Stimulated activated effector memory CD8-positive, alpha-beta T cell treated with anti-CD3 and anti-CD28 coated beads, Interleukin-12 subunit alpha, Interleukin-12 subunit beta, amount 100 ng/mL, for 72 hours (primary cell): ENCODE data around the gene STEAP4.

Experiments
- ATAC-seq: fragments of 150-1000 bp; cut with Tn5 transposase; 2 replicates; pipeline ENCODE4 v1.10.0; 2021
- DNase-seq, 2 donors: peaks; one replicate each; pipeline ENCODE4 v3.0.0; 2021 to 2022; ENCODE audit warnings: low spot score in 2 of 2
- H3K27ac Mint-ChIP-seq: one replicate; pipeline ENCODE4 v1.8.0; 2022; ENCODE audit warnings: mild to moderate bottlenecking, mixed read lengths
- H3K36me3 Mint-ChIP-seq: one replicate; pipeline ENCODE4 v1.8.0; 2022; ENCODE audit warnings: mild to moderate bottlenecking, mixed read lengths
- H3K4me1 Mint-ChIP-seq: one replicate; pipeline ENCODE4 v1.8.0; 2022; ENCODE audit warnings: mixed read lengths
- H3K4me3 Mint-ChIP-seq: one replicate; pipeline ENCODE4 v1.8.0; 2022; ENCODE audit warnings: mild to moderate bottlenecking, mixed read lengths
- H3K9me3 Mint-ChIP-seq: one replicate; pipeline ENCODE4 v1.8.0; 2022; ENCODE audit warnings: mixed read lengths

The STEAP4 gene

DNA sequence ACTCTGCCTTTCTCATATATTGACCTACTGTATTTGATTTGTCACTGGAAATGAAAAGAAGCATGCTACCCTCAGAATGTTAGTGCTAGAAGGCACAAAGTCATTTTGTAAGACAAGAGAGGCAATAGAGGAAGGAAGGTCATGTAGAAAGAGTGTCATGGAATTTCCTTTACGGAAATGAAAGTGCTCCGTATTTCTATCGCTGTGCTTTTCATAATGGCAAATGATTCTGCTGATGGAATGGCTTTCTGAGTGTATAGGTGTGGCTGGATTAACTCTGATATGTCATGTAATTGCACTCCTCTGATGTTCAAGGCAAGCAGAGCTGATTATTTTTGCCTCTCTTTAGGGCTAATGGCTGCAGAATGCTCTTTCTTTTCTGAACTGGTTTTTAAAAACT lies 15.5 kb upstream of the STEAP4 start:
- no peak for DNase-seq
- no peak for ATAC-seq
- H3K9me3 Mint-ChIP-seq, result no peaks in the 10 kb centered on the region

DNA sequence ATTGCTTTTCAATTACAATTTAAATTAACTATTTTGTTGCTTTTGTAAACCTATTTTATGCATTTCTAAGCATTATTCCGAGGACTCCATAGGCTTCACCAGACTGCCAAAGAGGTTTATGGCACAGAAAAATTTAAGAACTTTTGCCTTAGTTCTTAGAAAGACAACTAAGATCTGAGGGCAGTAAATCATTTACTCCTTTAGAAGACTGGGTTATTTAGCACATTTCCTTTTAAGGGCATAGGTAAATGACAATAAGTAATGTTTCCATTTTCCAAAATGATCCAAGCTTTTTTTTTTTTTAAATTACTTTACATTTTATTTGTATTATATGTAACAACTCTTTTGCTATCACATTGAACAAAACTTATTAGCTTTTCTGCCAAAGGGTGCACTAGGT lies 15.0 kb upstream of the STEAP4 start:
- Mint-ChIP-seq H3K4me1 (no peaks in the 10 kb centered on the region), H3K9me3 (no peaks in the 10 kb centered on the region), H3K36me3 (no peaks in the 10 kb centered on the region), H3K4me3 (no peak overlapping the region), H3K27ac (no peak overlapping the region)
- no peak for ATAC-seq
- no peak for DNase-seq

More for the DNA sequence above, 15.5 kb upstream of the STEAP4 start:
- H3K4me1 Mint-ChIP-seq, result no peaks in the 10 kb centered on the region
- no peak overlapping the region for H3K27ac Mint-ChIP-seq
- H3K36me3 Mint-ChIP-seq, result no peaks in the 10 kb centered on the region
- no peak overlapping the region for H3K4me3 Mint-ChIP-seq

DNA sequence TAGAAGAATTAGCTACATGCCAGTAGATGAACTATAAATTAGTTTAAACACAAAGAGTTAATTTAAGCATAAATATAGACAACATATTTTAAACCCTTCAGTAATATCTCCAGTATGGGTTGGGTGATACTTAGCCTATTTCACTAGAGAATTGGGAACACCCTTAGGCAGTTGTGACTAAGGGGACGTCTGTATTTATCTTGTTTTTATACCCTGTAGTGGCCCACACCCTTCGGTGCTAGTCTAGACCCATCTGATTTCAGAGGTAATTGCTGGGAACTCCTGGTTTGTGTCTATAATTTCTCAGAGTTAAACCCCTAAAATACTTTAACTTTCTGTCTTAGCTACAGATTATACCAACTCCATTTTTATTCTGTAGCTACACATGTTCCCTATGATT lies 11.5 kb upstream of the STEAP4 start:
- DNase-seq, result no peak
- no peaks in the 10 kb centered on the region for H3K36me3 Mint-ChIP-seq
- H3K9me3 Mint-ChIP-seq, result no peaks in the 10 kb centered on the region
- no peaks in the 10 kb centered on the region for H3K4me1 Mint-ChIP-seq
- no peak for ATAC-seq
- no peak overlapping the region for H3K27ac Mint-ChIP-seq
- H3K4me3 Mint-ChIP-seq, result no peak overlapping the region

DNA sequence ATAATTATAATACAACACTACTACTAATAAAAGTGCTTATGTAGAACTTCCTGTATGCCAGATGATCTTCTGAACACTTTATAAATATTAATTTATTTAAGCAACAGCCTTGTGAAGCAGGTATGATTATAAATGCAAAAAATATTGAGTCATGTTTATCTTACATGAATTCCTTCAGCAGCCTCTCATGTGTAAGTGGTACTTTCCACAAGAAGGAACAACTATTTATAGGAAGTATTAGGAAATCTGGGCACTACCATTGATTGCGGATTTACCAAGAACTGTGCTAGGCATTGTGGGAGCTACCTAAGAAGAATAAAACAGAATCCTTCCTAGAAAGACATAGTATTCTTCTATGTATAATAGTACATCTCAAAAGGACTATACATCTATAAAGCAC lies 10.7 kb upstream of the STEAP4 start:
- ATAC-seq, result no peak
- DNase-seq, result no peak
- no peak overlapping the region for H3K4me3 Mint-ChIP-seq
- no peak overlapping the region for H3K27ac Mint-ChIP-seq
- no peaks in the 10 kb centered on the region for H3K9me3 Mint-ChIP-seq
- H3K4me1 Mint-ChIP-seq, result no peaks in the 10 kb centered on the region
- no peaks in the 10 kb centered on the region for H3K36me3 Mint-ChIP-seq

DNA sequence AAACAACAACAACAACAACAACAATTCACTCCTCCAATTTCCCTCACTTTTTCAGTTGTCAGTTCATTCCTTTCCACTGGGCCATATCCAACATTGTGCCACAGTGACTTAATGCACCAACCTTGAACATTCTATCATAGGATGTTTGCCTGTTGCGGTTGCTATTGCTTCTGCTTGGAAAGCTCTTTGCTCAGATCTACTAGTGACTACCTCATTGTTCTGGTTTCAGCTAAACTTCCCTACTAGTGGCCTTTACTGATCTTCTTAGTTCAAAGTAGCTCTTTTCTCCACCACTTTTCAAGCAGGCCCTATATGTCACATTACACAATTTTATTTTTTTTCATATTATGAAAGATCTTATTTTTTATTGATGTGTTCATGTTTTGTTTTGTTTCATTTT lies 9.8 kb upstream of the STEAP4 start:
- ATAC-seq (no peak), DNase-seq (no peak)
- Mint-ChIP-seq H3K27ac (no peak overlapping the region), H3K36me3 (no peaks in the 10 kb centered on the region), H3K9me3 (no peaks in the 10 kb centered on the region), H3K4me1 (no peaks in the 10 kb centered on the region), H3K4me3 (no peak overlapping the region)

DNA sequence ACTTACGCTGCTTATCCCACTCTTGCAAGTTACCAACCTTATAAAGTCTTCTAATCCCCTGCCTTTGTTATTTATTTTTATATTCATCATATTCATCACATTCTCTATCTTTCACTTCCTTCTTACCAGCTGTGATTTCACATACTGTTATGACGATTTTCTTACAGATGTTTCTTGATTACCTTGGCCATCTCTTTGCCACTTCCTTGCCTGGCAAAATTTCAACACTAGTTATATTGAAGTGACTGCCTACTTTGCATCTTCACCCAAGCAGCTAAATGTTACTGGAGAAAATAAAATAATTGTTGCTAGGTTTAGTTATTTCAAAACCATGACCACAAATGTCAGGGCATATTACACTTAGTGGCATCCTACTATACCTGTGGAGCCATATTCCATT lies 8.8 kb upstream of the STEAP4 start:
- Mint-ChIP-seq H3K9me3 (no peaks in the 10 kb centered on the region), H3K4me3 (no peak overlapping the region), H3K36me3 (no peaks in the 10 kb centered on the region), H3K27ac (no peak overlapping the region), H3K4me1 (no peaks in the 10 kb centered on the region)
- DNase-seq (no peak), ATAC-seq (no peak)

DNA sequence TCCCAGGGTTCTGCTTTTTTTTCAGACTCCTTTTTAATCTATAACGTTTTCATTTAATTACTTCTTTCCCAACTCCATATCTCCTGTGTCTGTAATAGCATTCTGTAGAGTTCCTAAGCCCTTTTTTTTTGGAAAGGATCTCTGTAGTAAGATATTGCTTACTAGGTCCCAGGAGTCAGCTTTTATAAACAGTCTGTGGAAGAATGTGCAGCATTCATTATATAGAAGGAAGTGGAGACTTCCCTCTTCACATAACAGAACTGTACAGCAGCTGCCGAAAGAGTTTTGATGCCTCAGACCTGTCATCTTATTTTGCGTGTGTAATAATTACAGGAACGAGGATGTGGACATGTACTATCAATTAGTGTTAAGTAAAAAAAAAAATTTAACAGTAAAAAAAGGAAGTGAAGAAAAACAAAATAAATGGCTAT lies 7.4 kb upstream of the STEAP4 start:
- ATAC-seq, result no peak
- no peak overlapping the region for H3K27ac Mint-ChIP-seq

DNA sequence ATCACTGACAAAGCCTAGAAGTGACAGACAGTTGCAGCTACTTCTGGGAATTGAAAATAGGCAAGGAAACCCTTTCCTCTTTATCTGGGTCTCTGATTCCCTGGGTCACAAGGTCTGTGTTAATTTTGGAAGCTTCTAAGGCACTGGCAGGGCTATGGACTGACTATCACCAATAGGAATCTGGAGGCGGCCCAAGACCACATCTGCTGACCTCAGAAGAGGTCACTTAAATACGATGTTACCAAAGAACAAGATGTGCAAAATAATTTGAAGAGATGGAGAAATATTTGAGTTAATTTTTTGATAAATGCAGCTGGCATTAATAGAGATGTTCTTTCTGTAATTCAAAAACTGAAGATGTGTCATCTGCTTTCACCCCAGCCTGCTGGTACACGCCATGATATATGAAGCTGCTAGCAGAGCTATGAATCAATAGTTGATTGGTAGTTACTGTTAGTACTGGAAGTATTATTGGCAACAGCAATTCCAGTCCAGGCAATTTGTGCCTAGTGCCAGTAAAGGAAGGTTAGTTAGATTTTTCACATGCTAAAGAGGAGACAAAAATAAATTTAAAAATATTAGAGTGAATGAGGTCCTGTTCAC lies 5.5 kb upstream of the STEAP4 start:
- ATAC-seq (no peak), DNase-seq (no peak)
- Mint-ChIP-seq H3K4me1 (no peaks in the 10 kb centered on the region), H3K4me3 (no peak overlapping the region), H3K9me3 (no peaks in the 10 kb centered on the region), H3K36me3 (no peaks in the 10 kb centered on the region), H3K27ac (no peak overlapping the region)

More for the DNA sequence above, 7.4 kb upstream of the STEAP4 start:
- Mint-ChIP-seq H3K4me3 (no peak overlapping the region), H3K9me3 (no peaks in the 10 kb centered on the region), H3K36me3 (no peaks in the 10 kb centered on the region), H3K4me1 (no peaks in the 10 kb centered on the region)
- no peak for DNase-seq

DNA sequence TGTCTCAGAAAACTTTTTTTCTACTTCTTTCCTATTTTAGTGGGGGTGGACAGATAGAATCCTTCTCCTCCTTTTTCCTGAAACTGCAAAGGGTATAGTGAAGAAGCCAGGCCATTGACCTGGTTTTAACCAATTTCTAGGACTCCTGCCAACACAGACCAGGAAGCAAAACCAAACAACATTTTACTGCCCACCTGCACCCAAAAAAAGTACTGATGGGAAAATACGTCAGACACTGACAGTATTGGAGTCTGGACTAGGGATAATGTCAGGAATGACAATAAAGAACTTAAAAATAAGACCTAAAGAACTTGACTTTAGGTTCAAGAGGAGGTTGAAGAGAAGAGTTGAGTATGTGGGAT lies 5.0 kb upstream of the STEAP4 start:
- no peaks in the 10 kb centered on the region for H3K36me3 Mint-ChIP-seq
- H3K4me3 Mint-ChIP-seq, result no peak overlapping the region
- no peaks in the 10 kb centered on the region for H3K9me3 Mint-ChIP-seq
- no peak overlapping the region for H3K27ac Mint-ChIP-seq
- H3K4me1 Mint-ChIP-seq, result peaks cover 2% of the 10 kb centered on the region
- ATAC-seq (no peak), DNase-seq (no peak)

DNA sequence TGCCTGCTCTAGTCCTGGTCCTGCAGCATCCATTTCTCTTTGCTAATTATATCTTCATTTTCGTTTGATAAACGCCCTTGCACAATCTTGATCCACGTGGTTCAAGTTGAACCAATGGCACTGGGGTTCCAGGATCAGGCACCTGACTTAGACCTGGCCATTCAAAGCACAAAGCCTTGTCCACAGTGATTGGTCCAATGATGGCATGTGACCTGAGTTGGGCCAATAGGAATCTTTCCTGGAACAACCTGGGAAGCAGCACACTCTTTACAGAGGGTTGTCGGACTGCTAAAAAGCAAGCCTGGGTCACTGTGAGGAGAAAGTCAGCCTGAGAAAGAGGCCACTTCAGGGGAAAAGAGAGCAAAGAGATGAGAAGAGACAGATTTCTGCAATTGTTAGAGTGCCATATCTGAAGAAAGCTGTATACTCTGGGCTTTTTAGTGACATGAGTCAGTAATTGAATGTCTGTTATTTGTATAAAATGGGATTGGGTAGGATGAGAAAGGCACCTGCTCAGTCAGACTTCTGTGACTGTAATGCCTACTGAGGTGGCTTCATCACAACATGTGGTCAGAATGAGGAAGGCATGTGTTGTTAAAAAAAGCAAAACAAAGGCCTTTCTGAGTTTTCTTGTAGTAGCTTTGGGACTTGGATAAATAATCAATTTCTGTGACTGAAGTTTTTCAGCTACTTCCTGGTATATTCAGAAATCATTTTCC lies 4.4 kb upstream of the STEAP4 start:
- Mint-ChIP-seq H3K4me3 (no peak overlapping the region), H3K9me3 (no peaks in the 10 kb centered on the region), H3K27ac (no peak overlapping the region), H3K4me1 (peaks cover 6% of the 10 kb centered on the region), H3K36me3 (no peaks in the 10 kb centered on the region)
- DNase-seq (no peak), ATAC-seq (no peak)

DNA sequence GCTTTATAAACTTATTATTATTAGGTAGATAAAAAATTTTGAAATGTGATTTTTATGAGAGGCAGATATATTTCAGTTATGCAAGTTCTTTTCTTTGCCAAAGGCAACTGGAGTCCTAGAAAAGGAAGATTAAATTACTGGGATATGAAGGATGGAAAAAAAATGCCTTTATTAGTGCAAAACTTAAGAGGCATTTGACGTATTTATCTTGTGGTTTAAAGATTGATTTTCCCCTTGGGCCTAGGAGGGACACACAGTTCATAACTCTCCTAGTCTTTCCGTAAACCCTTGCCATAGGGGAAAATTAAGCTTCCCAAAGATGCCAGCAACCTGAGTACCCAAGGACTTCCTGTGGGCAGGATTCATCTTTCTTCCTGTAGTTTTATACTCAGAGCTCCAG lies 3.1 kb upstream of the STEAP4 start:
- H3K36me3 Mint-ChIP-seq, result no peaks in the 10 kb centered on the region
- H3K27ac Mint-ChIP-seq, result no peak overlapping the region
- DNase-seq (no peak), ATAC-seq (no peak)
- no peaks in the 10 kb centered on the region for H3K9me3 Mint-ChIP-seq
- H3K4me3 Mint-ChIP-seq, result no peak overlapping the region
- peaks cover 6% of the 10 kb centered on the region for H3K4me1 Mint-ChIP-seq

DNA sequence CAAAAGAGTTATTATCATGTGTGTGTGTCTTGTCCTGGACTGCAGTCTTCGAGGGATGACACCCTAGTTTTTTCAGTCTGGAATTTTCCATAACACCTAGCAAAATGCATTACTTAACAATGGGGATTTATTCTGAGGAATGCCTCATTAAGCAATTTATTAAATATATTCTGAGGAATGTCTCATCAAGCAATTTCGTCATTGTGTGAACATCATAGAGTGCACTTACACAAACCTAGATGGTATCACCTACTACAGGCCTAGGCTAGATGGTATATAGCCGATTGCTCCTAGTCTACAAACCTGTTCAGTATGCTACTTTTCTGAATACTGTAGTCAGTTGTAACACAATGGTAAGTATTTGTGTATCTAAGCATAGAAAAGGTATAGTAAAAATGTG lies 1.1 kb upstream of the STEAP4 start:
- Mint-ChIP-seq H3K4me1 (peaks cover 6% of the 10 kb centered on the region), H3K9me3 (no peaks in the 10 kb centered on the region), H3K36me3 (no peaks in the 10 kb centered on the region), H3K27ac (no peak overlapping the region), H3K4me3 (no peak overlapping the region)
- ATAC-seq (no peak), DNase-seq (no peak)

DNA sequence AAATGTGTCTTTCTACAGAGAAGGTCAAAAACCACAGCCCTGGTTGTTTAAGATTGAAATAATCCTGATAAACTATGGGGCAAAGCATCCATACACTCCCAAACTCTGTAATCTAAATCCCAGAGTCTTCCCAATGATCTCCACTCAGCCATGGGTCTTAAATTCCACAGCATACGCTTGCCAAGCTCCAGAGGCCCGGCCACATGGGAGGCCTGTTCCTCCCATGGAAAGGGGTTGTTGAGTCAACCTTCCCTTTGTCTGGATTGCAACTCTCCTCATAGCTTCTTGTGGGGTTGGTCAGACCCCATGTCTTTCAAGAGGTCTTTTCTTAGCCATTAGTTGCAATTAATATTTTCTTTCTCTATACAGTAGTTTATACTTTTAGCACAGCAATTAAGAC lies 718 bp upstream of the STEAP4 start:
- H3K4me1 Mint-ChIP-seq, result peaks cover 6% of the 10 kb centered on the region
- H3K4me3 Mint-ChIP-seq, result no peak overlapping the region
- H3K9me3 Mint-ChIP-seq, result no peaks in the 10 kb centered on the region
- H3K27ac Mint-ChIP-seq, result no peak overlapping the region
- no peak for ATAC-seq
- no peak for DNase-seq
- no peaks in the 10 kb centered on the region for H3K36me3 Mint-ChIP-seq

DNA sequence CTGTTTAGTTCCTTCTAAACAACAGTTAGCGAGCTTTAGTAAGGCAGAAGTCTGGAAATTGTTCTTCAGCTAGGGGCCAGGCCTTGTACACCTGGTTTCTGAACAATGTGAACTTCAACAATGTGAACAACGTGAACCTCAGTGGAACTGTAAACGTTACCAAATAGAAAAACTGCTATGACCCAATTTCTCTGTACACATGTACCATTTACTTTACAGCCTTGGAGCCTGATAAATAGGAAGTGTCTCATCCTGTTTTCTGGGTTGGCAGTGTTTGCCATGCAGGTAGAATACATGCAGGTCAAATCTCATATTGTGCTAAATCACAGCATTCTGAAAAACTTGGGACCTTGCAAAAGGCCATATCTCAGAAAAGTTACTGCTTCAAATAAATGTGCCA lies 1.6 kb downstream of the STEAP4 start:
- H3K27ac Mint-ChIP-seq, result no peak overlapping the region
- no peak overlapping the region for H3K4me3 Mint-ChIP-seq
- ATAC-seq, result no peak
- H3K4me1 Mint-ChIP-seq, result peaks cover 6% of the 10 kb centered on the region
- DNase-seq, result no peak
- no peaks in the 10 kb centered on the region for H3K9me3 Mint-ChIP-seq
- H3K36me3 Mint-ChIP-seq, result no peaks in the 10 kb centered on the region

DNA sequence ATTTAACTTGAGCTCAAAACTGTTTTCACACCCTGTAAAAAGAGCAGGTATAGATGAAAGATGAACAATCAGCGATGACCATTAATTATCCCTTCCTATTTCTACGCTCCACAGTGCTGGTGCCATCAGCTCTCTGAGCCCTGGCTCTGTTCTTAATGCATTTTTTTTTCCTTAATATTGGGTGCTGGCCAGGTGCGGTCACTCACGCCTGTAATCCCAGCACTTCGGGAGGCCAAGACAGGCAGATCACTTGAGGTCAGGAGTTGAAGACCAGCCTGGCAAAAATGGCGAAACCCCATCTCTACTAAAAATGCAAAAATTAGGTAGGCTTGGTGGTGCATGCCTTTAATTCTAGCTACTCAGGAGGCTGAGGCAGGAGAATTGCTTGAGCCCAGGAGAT lies 4.2 kb downstream of the STEAP4 start:
- no peaks in the 10 kb centered on the region for H3K9me3 Mint-ChIP-seq
- H3K4me1 Mint-ChIP-seq, result peaks cover 6% of the 10 kb centered on the region
- no peak overlapping the region for H3K4me3 Mint-ChIP-seq
- no peak for DNase-seq
- no peaks in the 10 kb centered on the region for H3K36me3 Mint-ChIP-seq
- no peak overlapping the region for H3K27ac Mint-ChIP-seq
- ATAC-seq, result no peak

DNA sequence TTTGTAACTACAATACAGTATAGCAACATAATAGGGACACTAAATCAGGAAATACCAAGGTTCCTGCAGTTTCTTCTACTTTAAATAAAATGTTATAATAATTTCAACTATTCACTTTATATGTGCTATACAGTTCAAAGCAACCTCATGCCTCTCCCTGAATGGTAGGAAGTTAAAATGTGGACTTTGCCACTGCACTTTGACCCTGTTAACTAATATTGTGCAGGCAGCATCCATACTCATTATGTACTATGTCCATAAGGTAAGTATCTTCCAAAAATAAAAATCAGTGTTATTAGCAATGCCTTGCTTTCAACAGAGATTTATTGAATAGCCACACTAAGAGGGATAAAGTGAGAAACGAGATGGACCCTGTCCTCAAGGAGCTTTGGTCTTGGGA lies 4.8 kb downstream of the STEAP4 start:
- Mint-ChIP-seq H3K27ac (no peak overlapping the region), H3K4me3 (no peak overlapping the region), H3K36me3 (no peaks in the 10 kb centered on the region), H3K9me3 (no peaks in the 10 kb centered on the region), H3K4me1 (peaks cover 6% of the 10 kb centered on the region)
- DNase-seq, result no peak
- ATAC-seq, result no peak
